Ascending aorta (tissue), 2 donors: Measurements from ENCODE around the gene ISG20. TPM values are rescaled to one million over a fixed set of nuclear protein-coding genes. Genes with fewer than 3 reads are reported as not detected.

ENCODE experiments used
- DNase-seq, 2 donors: peaks; one replicate each; pipeline ENCODE4 v3.0.0-alpha.2; 2019; ENCODE audit warnings: low spot score in 2 of 2
- H3K27ac ChIP-seq, 2 donors: fragments of 200-600 bp; sonication (generic); one replicate each; pipeline ENCODE4 v1.5.1; 2016 to 2017; ENCODE audit warnings: mild to moderate bottlenecking in 1 of 2
- H3K27me3 ChIP-seq: fragments of 200-600 bp; sonication (generic); one replicate; pipeline ENCODE4 v1.5.1; 2017
- H3K36me3 ChIP-seq, 2 donors: fragments of 200-600 bp; sonication (generic); one replicate each; pipeline ENCODE4 v1.5.1; 2016
- H3K4me1 ChIP-seq, 2 donors: fragments of 200-600 bp; sonication (generic); one replicate each; pipeline ENCODE4 v1.5.1; 2016 to 2017; ENCODE audit warnings: mild to moderate bottlenecking in 1 of 2
- H3K4me3 ChIP-seq, 2 donors: fragments of 200-600 bp; sonication (generic); one replicate each; pipeline ENCODE4 v1.5.1; 2016 to 2017; ENCODE audit warnings: mild to moderate bottlenecking in 1 of 2
- H3K9me3 ChIP-seq, 2 donors: fragments of 200-600 bp; sonication (generic); one replicate each; pipeline ENCODE4 v1.5.1; 2016
- intact Hi-C: fragments of 100-400 bp; cut with DNase I; formaldehyde crosslinking; loops from one replicate; pipeline ENCODE4 v1.15.1; 2023
- total RNA-seq: library from RNA; depleted of rRNA; stranded (reverse); fragments of >200 nt; gene quantifications from one replicate; pipeline ENCODE4 v1.1.0, GENCODE V29; 2016
- TF ChIP-seq, protein P1 (sequence below), 3 experiments: fragments of 200-600 bp in 2 of 3; fragments of 450-650 bp in 1 of 3; sonication (generic) in 2 of 3; IDR thresholded peaks; one replicate each; pipeline ENCODE4 v1.5.1; 2016 to 2019; ENCODE audit warnings: antibody characterized with exemption in 3 of 3, mild to moderate bottlenecking in 1 of 3, moderate library complexity in 1 of 3

The ISG20 gene
- total RNA-seq, 1 donor from 2014 or later = 5.3 TPM

DNA sequence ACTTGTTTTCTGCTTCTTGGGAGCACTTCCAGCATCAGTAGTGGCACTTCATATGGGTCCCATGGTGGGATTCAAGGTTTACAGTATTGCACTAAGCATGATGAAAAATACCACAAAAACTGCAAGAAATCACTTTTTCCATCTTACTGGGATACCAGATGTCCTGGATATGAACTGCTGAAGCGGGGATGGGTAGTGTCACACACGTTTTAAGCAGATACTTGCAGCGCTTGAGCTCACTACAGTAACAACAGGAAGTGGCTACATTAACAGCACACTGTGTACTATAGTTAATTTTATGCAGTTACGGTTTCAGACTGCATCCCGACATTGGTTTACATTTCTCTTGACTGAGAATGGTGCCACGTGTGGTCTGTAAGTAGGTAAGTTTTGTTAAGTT is 3.5 kb upstream of the ISG20 start:
- intact Hi-C loops = no loop called here
- H3K27me3 ChIP-seq = no peaks in the 10 kb centered on the region
- H3K4me1 ChIP-seq = peaks cover 0 to 15% of the 10 kb centered on the region in 2 donors
- DNase-seq = no peak
- no peak overlapping the region for H3K27ac ChIP-seq
- TF ChIP-seq, protein P1, sequence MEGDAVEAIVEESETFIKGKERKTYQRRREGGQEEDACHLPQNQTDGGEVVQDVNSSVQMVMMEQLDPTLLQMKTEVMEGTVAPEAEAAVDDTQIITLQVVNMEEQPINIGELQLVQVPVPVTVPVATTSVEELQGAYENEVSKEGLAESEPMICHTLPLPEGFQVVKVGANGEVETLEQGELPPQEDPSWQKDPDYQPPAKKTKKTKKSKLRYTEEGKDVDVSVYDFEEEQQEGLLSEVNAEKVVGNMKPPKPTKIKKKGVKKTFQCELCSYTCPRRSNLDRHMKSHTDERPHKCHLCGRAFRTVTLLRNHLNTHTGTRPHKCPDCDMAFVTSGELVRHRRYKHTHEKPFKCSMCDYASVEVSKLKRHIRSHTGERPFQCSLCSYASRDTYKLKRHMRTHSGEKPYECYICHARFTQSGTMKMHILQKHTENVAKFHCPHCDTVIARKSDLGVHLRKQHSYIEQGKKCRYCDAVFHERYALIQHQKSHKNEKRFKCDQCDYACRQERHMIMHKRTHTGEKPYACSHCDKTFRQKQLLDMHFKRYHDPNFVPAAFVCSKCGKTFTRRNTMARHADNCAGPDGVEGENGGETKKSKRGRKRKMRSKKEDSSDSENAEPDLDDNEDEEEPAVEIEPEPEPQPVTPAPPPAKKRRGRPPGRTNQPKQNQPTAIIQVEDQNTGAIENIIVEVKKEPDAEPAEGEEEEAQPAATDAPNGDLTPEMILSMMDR (IDR thresholded peaks at IDR 0.05) = no peak
- H3K9me3 ChIP-seq = no peaks in the 10 kb centered on the region
- H3K4me3 ChIP-seq = no peak overlapping the region
- H3K36me3 ChIP-seq = peaks cover 15 to 29% of the 10 kb centered on the region in 2 donors

GRCh38 chr15:88636050-88636449 is 2.8 kb upstream of the ISG20 start:
- Histone ChIP-seq H3K9me3 (no peaks in the 10 kb centered on the region), H3K27me3 (no peaks in the 10 kb centered on the region), H3K4me3 (no peak overlapping the region), H3K36me3 (peaks cover 9 to 22% of the 10 kb centered on the region in 2 donors), H3K27ac (peak overlapping the region in 1 of 2 donors; percentile 43), H3K4me1 (peaks cover 0 to 15% of the 10 kb centered on the region in 2 donors)
- intact Hi-C loops = no loop called here
- no peak for DNase-seq
- TF ChIP-seq, protein P1 (IDR thresholded peaks at IDR 0.05) = no peak

- H3K27ac ChIP-seq = peak overlapping the region; percentile 0 to 93
- intact Hi-C loops = no loop called here
- TF ChIP-seq, protein P1 (IDR thresholded peaks at IDR 0.05) = no peak
These were observed 2.2 kb upstream of the ISG20 start for GRCh38 chr15:88636654-88637053.

GRCh38 chr15:88637436-88637835 is 1.4 kb upstream of the ISG20 start:
- no peaks in the 10 kb centered on the region for H3K9me3 ChIP-seq
- no peaks in the 10 kb centered on the region for H3K27me3 ChIP-seq
- H3K27ac ChIP-seq = peak overlapping the region; percentile 90 to 93
- peaks cover 0 to 15% of the 10 kb centered on the region in 2 donors for H3K4me1 ChIP-seq
- H3K4me3 ChIP-seq = no peak overlapping the region
- intact Hi-C loops = no loop called here
- DNase-seq = no peak
- H3K36me3 ChIP-seq = peaks cover 0 to 10% of the 10 kb centered on the region in 2 donors
- TF ChIP-seq, protein P1 (IDR thresholded peaks at IDR 0.05) = no peak

More at GRCh38 chr15:88636654-88637053, 2.2 kb upstream of the ISG20 start:
- H3K9me3 ChIP-seq = no peaks in the 10 kb centered on the region
- peaks cover 0 to 15% of the 10 kb centered on the region in 2 donors for H3K4me1 ChIP-seq
- no peak for DNase-seq
- H3K27me3 ChIP-seq = no peaks in the 10 kb centered on the region
- H3K4me3 ChIP-seq = no peak overlapping the region
- H3K36me3 ChIP-seq = peaks cover 3 to 16% of the 10 kb centered on the region in 2 donors

GRCh38 chr15:88637841-88638625 is 783 bp upstream of the ISG20 start:
- Histone ChIP-seq H3K27me3 (no peaks in the 10 kb centered on the region), H3K4me3 (peak overlapping the region; percentile 37 to 64), H3K27ac (peak overlapping the region; percentile 90 to 93), H3K9me3 (no peaks in the 10 kb centered on the region), H3K4me1 (peaks cover 0 to 15% of the 10 kb centered on the region in 2 donors), H3K36me3 (peaks cover 0 to 4% of the 10 kb centered on the region in 2 donors)
- intact Hi-C loops = loop anchor here (1.0 kb wide), 1 partner anchor 17 kb away; the partner anchor contains the start of gene AEN
- DNase-seq = no peak
- TF ChIP-seq, protein P1 (IDR thresholded peaks at IDR 0.05) = no peak
